Measurements from ENCODE around the gene AFDN. TPM values are rescaled to one million over a fixed set of nuclear protein-coding genes. Genes with fewer than 3 reads are reported as not detected.

Gene AFDN
- total RNA-seq, 1 donor from 2014 or later, result 109 TPM

DNA sequence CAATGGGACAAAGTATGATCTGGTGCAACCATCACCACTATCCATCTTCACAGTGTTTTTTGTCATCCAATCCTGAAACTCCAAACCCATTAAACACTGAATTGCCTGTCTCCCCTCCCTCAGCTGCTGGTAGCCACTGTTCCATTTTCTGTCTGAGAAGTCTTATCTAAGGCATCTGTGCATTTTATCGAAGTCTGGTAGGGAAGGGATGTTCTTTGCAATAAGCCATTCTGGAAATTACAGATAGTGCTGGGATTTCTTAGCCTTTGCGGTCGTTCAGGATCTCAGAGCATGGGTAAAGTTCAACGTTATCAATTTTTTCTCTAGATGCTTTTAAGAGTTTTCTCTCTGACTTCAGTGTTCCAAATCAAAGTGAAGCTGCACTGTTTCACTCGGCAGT lies 194.9 kb downstream of the AFDN start:
- no peak overlapping the region for H3K4me3 ChIP-seq (ENCODE audit: low read depth, low read length)
- TF ChIP-seq, protein P1, sequence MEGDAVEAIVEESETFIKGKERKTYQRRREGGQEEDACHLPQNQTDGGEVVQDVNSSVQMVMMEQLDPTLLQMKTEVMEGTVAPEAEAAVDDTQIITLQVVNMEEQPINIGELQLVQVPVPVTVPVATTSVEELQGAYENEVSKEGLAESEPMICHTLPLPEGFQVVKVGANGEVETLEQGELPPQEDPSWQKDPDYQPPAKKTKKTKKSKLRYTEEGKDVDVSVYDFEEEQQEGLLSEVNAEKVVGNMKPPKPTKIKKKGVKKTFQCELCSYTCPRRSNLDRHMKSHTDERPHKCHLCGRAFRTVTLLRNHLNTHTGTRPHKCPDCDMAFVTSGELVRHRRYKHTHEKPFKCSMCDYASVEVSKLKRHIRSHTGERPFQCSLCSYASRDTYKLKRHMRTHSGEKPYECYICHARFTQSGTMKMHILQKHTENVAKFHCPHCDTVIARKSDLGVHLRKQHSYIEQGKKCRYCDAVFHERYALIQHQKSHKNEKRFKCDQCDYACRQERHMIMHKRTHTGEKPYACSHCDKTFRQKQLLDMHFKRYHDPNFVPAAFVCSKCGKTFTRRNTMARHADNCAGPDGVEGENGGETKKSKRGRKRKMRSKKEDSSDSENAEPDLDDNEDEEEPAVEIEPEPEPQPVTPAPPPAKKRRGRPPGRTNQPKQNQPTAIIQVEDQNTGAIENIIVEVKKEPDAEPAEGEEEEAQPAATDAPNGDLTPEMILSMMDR (conservative IDR thresholded peaks at IDR 0.05; ENCODE audit: low read depth, low read length), result no peak

More for the DNA sequence above, 194.9 kb downstream of the AFDN start:
- DNase-seq (ENCODE audit: low read depth), result no peak

Other genes with a start within 250 kb of the AFDN start
- gene KIF25, start 170.8 kb downstream of the AFDN start, total RNA-seq, result not detected in 2 replicates